Epidermal melanocyte (primary cell): ENCODE measurements around the gene RAB25.
"Not testable (repeated sequence)": the region's sequence is repeated elsewhere in the genome, so short reads cannot be mapped to it uniquely, and the experiment has no call there.

Source experiments
- DNase-seq: peaks from one replicate; pipeline ENCODE4 v3.0.0; 2011; ENCODE audit warnings: low spot score; ENCODE audit not compliant: insufficient read length

The RAB25 gene

DNA sequence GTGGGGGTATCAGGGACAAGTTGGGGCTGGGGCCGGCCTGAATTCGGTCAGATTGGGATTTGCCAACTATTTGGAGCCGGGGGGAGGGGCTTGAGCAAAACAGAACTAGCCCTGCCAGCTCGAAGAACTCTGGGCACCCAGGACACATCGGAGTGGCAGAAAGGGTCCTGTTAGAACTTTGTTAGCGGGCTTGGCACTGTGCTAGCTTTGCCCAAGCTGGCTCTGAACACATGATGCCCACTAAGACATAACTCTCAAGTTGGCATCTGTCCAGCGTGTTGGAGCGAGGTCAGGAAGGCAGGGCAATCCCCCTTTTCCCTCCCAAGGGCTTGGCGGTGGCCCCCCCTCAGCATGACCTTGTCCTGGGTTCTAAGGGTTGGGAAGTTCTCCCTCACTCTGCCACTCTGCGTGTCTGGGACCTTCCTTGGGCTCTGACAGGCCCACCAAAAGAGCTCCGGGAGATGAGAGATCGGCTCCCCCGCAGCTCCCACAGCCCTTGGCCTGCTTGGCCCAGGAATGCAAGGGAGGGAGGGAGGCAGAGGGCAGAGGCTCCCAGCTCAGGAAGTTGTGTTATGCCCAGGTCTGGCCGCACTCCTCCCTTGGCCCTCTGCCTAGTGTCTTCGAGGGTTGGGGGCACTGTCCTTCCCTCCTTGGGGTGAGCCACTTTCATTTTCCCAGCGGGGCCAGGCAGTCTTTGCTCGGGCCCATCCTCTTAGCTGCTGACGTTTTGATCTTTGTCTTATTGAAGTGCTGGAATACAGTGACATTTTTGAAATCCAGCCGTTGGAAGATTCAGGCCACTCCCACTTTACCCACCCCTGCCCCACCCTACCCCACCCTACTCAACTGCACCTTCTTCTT lies 54.8 kb downstream of the RAB25 start:
- no peak for DNase-seq

DNA sequence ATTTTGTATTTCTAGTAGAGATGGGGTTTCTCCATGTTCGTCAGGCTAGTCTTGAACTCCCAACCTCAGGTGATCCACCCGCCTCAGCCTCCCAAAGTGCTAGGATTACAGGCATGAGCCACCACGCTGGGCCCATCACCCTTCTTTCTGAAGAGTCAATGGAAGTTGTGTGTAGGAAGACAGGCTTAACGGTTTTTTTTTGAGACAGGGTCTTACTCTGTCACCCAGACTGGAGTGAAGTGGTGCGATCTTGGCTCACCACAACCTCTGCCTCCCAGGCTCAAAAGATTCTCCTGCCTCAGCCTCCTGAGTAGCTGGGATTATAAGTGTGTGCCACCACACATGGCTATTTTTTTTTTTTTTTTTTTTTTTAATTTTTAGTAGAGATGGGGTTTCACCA lies 55.8 kb downstream of the RAB25 start:
- DNase-seq: not testable (repeated sequence)

GRCh38 chr1:156117414-156118176 lies 56.6 kb downstream of the RAB25 start:
- no peak for DNase-seq

DNA sequence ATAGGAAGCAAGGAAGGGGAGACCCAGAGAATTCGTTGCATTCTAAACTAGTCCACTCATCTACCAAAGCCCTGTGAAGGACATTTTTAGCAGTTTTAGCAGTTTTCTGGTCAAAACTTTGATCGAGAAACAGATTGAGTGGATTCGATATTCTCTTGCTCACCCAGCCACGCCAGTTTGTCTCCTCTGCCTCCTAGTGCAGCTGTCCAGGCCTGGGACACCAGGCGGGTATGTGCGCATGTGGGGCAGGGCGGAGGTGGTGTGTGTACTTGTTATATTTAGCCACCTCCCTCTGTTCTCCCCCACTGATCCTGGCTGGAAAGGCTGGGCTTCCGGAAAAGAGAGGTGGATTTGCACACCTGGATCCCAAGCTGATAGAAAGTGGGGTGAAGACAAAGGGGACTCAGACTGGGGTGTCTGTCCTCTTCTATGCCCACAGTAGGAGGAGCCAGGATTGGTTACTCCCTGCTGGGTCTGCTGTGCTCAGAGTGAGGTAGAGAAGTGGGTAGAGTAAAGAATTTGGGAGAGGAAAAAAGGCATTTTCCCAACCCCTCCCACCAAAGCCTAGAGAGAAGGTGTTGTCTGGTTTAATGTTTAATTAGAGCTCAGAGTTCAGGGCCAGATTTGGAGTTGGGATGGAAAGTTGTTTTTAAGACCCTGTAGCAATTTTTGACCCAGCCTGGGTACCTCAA lies 57.4 kb downstream of the RAB25 start:
- DNase-seq: no peak

DNA sequence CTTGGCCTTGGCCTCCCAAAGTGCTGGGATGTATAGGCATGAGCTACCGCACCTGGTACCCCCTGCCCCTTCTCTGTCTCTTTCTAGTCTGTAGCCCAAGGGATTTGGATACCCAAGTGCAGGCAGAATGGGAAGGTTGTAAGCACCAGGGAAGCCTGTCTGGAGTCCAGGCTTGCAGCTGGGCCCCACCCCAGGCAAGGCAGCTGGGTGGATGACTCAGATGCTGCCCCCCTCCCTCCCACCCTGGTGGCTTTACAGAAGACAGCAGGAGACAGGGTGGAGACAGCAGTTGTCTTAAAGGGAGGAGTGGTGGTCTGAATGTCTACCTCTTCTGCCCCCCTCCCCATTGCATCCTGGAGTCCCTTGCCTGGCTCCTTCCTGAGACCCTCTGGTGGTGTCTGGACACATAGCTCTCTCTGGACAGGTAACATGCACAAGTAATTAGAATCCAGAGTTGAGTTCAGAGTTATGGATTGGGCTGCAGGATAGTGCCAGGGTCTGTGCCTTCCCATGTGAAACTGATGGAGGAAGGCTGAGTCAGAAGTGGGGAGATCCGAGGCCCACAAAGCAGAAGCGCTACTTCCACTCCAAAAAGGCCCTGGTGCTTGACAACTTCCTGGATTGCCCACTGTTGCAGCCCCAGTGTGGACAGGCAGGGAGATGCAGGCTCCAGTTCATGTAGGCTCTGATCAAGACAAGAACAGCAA lies 58.7 kb downstream of the RAB25 start:
- DNase-seq: no peak
